ENCODE results near the gene PIGV. TPM values are rescaled to one million over a fixed set of nuclear protein-coding genes. Genes with fewer than 3 reads are reported as not detected.

The PIGV gene
- total RNA-seq, 2 experiments from 2014 or later, result 10.3 to 18.0 TPM

DNA sequence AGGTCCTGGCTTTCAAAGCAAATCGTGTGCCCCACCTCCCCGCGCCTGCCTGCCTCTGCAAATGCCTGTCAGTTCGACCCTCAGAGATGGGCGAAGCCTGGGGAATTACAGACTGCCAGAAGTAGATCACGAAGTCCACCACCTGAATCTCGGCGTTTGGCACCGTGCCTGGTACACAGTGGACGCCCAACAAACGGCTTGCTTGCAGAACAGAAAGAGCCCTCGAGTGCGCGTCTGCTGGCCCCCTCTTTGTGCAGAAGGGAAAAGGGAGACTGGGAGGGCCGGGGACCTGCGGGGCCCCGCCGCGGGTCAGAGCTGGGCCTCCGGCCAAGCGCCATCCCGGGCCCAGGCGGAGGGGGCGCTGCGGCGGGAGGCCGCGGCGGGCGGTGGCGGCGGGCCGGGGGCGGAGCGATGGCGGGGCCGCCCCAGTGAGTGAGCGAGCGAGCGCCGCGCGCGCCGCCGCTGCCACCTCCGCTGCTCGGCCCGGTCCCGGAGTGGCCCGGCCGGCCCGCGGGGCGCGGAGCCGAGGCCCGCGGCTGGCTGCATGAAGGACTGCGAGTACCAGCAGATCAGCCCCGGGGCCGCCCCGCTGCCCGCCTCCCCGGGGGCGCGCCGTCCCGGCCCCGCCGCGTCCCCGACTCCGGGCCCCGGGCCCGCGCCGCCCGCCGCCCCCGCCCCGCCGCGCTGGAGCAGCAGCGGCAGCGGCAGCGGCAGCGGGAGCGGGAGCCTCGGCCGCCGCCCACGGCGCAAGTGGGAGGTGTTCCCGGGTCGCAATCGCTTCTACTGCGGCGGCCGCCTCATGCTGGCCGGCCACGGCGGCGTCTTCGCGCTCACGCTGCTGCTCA, 38.7 kb downstream of the PIGV start, which contains the start of gene ZDHHC18:
TSS of gene ZDHHC18 (plus strand) at position 428 of the 845 bp plus-strand sequence. CDS start at position 545, 117 bp downstream.
- Histone ChIP-seq H3K27ac (ENCODE audit: low read depth, low read length, poor library complexity, severe bottlenecking) (no peak within 1 kb of the TSS), H3K4me2 (ENCODE audit: low read length) (peak within 1 kb of the TSS; percentile 88), H3K4me1 (ENCODE audit: insufficient read depth, low read length, poor library complexity, severe bottlenecking) (peaks cover 43% of the 10 kb centered on the region), H3K79me2 (ENCODE audit: insufficient read depth, low read depth, low read length) (peaks cover 6% of the 10 kb centered on the region; the same call in 1 of the 2 replicates), H3K9me2 (ENCODE audit: insufficient read depth, low read length) (no peaks in the 10 kb centered on the region), H4K20me1 (ENCODE audit: insufficient read depth, low read length) (no peaks in the 10 kb centered on the region), H2AFZ (ENCODE audit: low read length) (peak within 1 kb of the TSS; percentile 98), H3K4me3 (ENCODE audit: low read depth, low read length, poor library complexity, severe bottlenecking) (peak within 1 kb of the TSS; percentile 71), H3K36me3 (ENCODE audit: insufficient read depth, low read length) (no peaks in the 10 kb centered on the region), H3K9me3 (ENCODE audit: low read length) (no peaks in the 10 kb centered on the region)
- CTCF ChIA-PET (ENCODE audit: unreplicated experiment), result no interaction called here
- POLR2A ChIA-PET, result no interaction called here
- intact Hi-C loops (cut with micrococcal nuclease; ENCODE audit: unreplicated experiment), result no loop called here
- TF ChIP-seq, protein P1, sequence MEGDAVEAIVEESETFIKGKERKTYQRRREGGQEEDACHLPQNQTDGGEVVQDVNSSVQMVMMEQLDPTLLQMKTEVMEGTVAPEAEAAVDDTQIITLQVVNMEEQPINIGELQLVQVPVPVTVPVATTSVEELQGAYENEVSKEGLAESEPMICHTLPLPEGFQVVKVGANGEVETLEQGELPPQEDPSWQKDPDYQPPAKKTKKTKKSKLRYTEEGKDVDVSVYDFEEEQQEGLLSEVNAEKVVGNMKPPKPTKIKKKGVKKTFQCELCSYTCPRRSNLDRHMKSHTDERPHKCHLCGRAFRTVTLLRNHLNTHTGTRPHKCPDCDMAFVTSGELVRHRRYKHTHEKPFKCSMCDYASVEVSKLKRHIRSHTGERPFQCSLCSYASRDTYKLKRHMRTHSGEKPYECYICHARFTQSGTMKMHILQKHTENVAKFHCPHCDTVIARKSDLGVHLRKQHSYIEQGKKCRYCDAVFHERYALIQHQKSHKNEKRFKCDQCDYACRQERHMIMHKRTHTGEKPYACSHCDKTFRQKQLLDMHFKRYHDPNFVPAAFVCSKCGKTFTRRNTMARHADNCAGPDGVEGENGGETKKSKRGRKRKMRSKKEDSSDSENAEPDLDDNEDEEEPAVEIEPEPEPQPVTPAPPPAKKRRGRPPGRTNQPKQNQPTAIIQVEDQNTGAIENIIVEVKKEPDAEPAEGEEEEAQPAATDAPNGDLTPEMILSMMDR (conservative IDR thresholded peaks at IDR 0.05; ENCODE audit: low read length), result peak; percentile 59
- no peak for TF ChIP-seq EZH2phosphoT487 (IDR thresholded peaks at IDR 0.05; ENCODE audit: borderline replicate concordance, low read depth, low read length)
- peak; percentile 78 for DNase-seq (ENCODE audit: low spot score)
- BruUV-seq (replicated peaks), result no TSS peak

DNA sequence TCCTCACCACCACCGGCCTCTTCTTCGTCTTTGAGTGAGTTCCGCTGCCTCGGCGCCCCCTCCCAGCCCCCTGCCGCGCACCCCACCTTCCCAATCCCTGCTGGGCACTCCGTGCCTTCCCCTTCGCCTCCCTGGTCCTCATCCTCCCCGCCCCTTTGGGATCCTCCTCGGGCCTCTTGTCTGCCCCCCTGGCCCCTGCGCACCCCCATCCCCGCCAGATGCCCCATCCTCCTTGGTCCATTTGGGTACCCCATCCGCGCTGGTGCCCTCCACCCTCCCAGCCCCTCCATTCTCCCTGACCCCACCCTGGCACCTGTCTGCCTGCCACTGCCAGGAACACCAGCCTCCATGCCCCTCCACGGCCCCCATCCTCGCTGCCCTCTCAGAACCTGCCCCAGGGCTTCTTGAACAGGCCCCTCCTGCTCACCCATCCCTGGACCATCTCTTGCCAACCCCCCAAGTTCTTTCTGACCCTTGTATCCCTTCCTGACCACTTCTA, 39.4 kb downstream of the PIGV start:
- Histone ChIP-seq H3K9me3 (ENCODE audit: low read length) (no peaks in the 10 kb centered on the region), H4K20me1 (ENCODE audit: insufficient read depth, low read length) (no peaks in the 10 kb centered on the region), H3K9me2 (ENCODE audit: insufficient read depth, low read length) (no peaks in the 10 kb centered on the region), H2AFZ (ENCODE audit: low read length) (no peak overlapping the region), H3K4me1 (ENCODE audit: insufficient read depth, low read length, poor library complexity, severe bottlenecking) (peaks cover 41% of the 10 kb centered on the region), H3K4me3 (ENCODE audit: low read depth, low read length, poor library complexity, severe bottlenecking) (peak overlapping the region; percentile 71), H3K79me2 (ENCODE audit: insufficient read depth, low read depth, low read length) (peaks cover 6% of the 10 kb centered on the region; the same call in 1 of the 2 replicates), H3K27ac (ENCODE audit: low read depth, low read length, poor library complexity, severe bottlenecking) (no peak overlapping the region), H3K36me3 (ENCODE audit: insufficient read depth, low read length) (0 out of 2 replicates have a peak, but pooled peaks cover 2% of the 10 kb centered on the region), H3K4me2 (ENCODE audit: low read length) (peak overlapping the region; percentile 79)
- intact Hi-C loops (cut with micrococcal nuclease; ENCODE audit: unreplicated experiment), result no loop called here
- ChIA-PET CTCF (ENCODE audit: unreplicated experiment) (no interaction called here), POLR2A (no interaction called here)
- TF ChIP-seq EZH2phosphoT487 (IDR thresholded peaks at IDR 0.05; ENCODE audit: borderline replicate concordance, low read depth, low read length), result no peak
- TF ChIP-seq, protein P1 (conservative IDR thresholded peaks at IDR 0.05; ENCODE audit: low read length), result no peak
- no TSS peak for BruUV-seq (replicated peaks)
- DNase-seq (ENCODE audit: low spot score), result no peak
